Left colon (tissue), 2 donors: ENCODE data around the gene ATP9A. TPM values are rescaled to one million over a fixed set of nuclear protein-coding genes. Genes with fewer than 3 reads are reported as not detected.
"Not testable (repeated sequence)": the region's sequence is repeated elsewhere in the genome, so short reads cannot be mapped to it uniquely, and the experiment has no call there.

Source experiments
- ATAC-seq: fragments of 200-7000 bp; cut with Tn5 transposase; one replicate; pipeline ENCODE4 v1.9.1; 2020; ENCODE audit warnings: mild to moderate bottlenecking, moderate library complexity
- DNase-seq, 2 donors: peaks; one replicate each; pipeline ENCODE4 v3.0.0-alpha.2; 2020
- intact Hi-C, 2 donors: fragments of 100-400 bp; cut with DNase I in 1 of 2; cut with micrococcal nuclease in 1 of 2; formaldehyde crosslinking; loops; one replicate each; pipeline versions ENCODE4 v1.11.2 to v1.14.0; 2022; cut with DNase I, micrococcal nuclease
- total RNA-seq, 2 donors: library from RNA; stranded (reverse); fragmentation: NEBNext Ultra II Directional; extraction: Animal tissue kit (Norgen Biotek cat#: 25700); gene quantifications; one replicate each; pipeline ENCODE4 v1.2.1, GENCODE V29; 2021
- donor health status: DM: no; HTN: no; CAD: no.
- donor health status: DM: yes; HTN: yes; CAD: no.

Gene ATP9A
- total RNA-seq, 2 donors from 2014 or later, result 66.8 to 90.1 TPM

- DNase-seq, ATAC-seq, intact Hi-C loops: not testable (repeated sequence)
Measured at GRCh38 chr20:51643810-51644209, 124.4 kb downstream of the ATP9A start.

- intact Hi-C loops, result no loop called here
- no peak for DNase-seq
- ATAC-seq, result no peak
Measured at GRCh38 chr20:51643390-51643789, 124.8 kb downstream of the ATP9A start.

DNA sequence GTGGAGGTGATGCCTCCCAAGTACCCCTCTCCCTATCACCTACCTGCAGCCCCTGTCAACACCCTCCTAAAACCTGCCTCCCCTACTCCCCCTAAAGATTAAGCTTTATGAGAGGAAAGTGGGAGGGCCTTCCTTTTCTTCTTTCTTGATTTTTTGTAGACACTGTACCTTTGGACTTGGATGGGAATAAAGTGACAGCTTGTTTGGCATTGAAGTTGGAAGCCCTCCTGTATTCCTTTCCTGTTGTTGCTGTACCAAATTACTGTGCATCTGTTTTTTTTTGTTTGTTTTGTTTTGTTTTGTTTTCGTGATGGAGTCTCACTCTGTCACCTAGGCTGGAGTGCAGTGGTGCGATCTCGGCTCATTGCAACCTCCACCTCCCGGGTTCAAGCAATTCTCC lies 126.3 kb downstream of the ATP9A start:
- ATAC-seq (no peak), DNase-seq (no peak)
- intact Hi-C loops, result no loop called here

- DNase-seq, result no peak
- intact Hi-C loops, result no loop called here
- ATAC-seq, result no peak
Measured at GRCh38 chr20:51640743-51641142, 127.4 kb downstream of the ATP9A start.

DNA sequence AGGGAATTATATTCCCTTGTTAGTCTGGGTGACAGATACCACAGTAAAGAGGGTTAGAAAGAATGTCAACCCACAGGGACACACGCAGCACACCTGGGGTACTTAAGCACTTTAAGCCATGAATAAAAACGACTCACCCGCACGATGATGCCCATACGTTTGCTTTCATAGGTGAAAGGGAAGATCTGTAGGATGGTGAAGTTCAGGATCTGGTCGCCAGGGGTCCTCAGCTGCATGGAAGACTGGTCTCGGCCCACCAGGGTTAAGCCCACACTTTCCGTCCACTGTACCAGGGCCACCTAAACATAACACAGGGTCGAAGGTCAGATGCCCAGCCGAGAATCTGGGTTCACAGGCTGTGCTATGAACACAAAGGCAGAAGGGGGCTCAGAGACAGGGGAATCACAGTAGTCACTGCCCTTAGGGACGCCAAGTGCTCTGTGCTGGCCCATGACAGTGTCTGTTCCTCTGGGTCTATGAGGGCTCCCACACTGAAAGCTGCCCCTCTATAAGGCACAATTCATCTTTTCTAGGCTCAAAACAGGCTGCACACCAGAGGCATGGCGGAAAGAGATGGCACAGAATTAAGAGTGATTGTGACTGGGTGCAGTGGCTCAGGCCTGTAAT lies 128.9 kb downstream of the ATP9A start:
- intact Hi-C loops, result loop anchor here in 1 of 2 donors (10.0 kb wide), 1 partner anchor 445 kb away; no protein-coding TSS in a partner anchor
- ATAC-seq (peak; percentile 70), DNase-seq (peak; percentile 38 to 74)

DNA sequence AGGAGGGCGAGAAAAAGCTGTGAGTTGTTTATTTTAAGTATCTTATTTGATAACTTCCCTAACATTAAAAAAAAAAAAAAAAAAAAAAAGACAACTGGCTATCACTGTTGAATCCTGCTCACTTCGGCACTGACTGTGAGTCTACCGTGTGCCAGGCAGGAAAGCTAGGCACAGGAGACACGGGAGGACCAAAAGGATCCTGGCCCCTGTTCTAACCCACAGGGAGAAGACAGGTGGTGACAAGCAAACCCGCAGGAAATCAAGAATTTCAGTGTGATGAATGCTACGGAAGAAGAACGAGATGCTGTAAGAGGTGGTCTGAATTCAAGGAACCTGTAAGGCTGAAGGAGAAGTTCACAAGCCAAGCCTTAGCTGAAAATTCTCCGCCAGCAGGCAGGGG lies 130.9 kb downstream of the ATP9A start:
- intact Hi-C loops, result loop anchor here in 1 of 2 donors (10.0 kb wide), 1 partner anchor 448 kb away; no protein-coding TSS in a partner anchor
- DNase-seq (no peak), ATAC-seq (no peak)

DNA sequence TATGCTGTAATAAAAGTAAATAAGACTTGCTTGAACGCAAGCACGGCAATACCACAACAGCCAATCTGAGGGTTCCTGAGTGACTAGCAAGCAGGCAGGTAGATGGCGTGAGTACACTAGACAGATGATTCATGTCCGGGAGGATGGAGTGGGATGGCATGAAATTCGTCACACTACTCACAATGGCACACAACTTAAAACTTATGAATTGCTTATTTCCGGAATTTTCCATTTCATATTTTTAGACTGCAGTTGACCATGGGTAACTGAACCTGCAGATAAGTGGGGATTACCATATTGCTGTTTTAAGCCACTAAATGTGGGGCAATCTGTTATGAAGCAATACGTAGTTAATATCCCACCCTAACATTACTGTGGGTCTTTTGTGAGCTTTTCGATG lies 132.1 kb downstream of the ATP9A start:
- DNase-seq (no peak), ATAC-seq (no peak)
- intact Hi-C loops, result loop anchor here in 1 of 2 donors (10.0 kb wide), 1 partner anchor 449 kb away; no protein-coding TSS in a partner anchor

DNA sequence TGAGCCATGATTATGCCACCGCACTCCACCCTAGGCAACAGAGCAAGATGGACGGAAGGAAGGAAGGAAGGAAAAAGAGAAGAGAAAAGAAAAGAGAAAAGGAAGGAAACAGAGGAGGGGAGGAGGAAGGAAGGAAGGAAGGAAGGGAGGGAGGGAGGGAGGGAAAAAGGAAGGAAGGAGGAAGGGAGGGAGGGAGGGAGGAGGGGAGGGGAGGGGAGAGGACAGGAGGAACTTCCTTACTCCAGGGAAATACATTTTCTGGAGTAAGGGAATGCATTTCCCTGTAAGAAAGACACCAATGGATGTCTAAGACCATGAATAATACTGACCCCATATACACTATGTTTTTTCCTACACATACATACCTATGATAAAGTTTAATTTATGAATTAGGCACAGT lies 132.5 kb downstream of the ATP9A start:
- intact Hi-C loops, result loop anchor here in 1 of 2 donors (10.0 kb wide), 1 partner anchor 449 kb away; no protein-coding TSS in a partner anchor
- DNase-seq, result no peak
- ATAC-seq, result no peak

DNA sequence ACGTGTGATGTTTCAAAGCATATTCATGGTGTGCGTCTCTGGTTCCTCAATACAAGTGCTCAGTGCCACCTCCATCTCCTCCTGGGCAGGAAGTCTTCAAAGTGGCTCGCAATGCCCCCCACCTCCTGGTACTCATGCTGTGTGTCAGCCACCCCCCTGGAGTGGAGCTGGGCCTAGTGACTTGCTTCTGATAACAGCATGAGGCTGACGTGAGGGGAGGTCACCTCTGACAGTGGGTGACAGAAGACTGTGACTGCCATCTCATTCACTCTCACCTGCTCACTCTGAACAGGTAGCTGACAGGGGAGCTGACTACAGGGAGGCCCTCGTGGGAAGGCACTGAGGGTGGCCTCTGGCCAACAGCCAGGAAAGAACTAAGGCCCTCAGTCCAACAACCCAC lies 133.3 kb downstream of the ATP9A start:
- intact Hi-C loops, result loop anchor here in 1 of 2 donors (10.0 kb wide), 1 partner anchor 450 kb away; no protein-coding TSS in a partner anchor
- no peak for DNase-seq
- no peak for ATAC-seq

DNA sequence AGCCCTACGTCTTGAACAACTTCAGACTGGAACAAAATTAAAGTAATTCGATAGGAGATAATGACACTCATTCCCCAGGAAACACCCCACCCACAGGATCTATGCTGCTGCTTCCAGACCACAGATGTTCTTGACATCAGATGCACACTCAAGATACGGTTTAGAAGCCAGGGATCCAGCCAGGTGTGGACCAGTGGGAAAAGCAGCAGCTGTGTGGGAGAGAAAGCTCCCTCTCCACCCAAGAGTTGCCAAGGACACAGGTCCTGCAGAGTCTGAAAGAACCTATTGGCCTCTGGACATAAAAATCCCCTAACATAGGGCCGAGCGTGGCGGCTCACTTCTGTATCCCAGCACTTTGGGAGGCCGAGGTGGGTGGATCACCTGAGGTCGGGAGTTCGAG lies 133.9 kb downstream of the ATP9A start:
- ATAC-seq (no peak), DNase-seq (no peak)
- intact Hi-C loops, result loop anchor here in 1 of 2 donors (10.0 kb wide), 1 partner anchor 451 kb away; no protein-coding TSS in a partner anchor

DNA sequence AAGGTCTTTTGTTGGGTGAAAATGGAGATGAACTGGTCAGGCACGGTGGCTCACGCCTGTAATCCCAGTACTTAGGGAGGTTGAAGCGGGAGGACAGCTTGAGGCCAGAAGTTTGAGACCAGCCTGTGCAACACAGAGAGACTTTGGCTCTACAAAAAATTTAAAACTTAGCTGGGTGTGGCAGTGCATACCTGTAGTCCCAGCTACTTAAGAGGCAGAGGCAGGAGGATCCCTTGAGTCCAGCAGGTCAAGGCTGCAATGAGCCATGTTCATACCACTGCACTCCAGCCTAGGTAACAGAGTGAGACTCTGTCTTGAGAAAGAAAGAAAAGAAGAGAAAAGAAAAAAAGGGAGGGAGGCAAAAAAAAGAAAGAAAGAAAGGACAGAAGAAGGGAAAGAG lies 134.8 kb downstream of the ATP9A start:
- ATAC-seq (no peak), DNase-seq (no peak)
- intact Hi-C loops, result loop anchor here in 1 of 2 donors (10.0 kb wide), 1 partner anchor 451 kb away; no protein-coding TSS in a partner anchor

GRCh38 chr20:51631953-51632352 lies 136.2 kb downstream of the ATP9A start:
- ATAC-seq (no peak), DNase-seq (no peak)
- intact Hi-C loops, result loop anchor here in 1 of 2 donors (10.0 kb wide), 1 partner anchor 453 kb away; no protein-coding TSS in a partner anchor

DNA sequence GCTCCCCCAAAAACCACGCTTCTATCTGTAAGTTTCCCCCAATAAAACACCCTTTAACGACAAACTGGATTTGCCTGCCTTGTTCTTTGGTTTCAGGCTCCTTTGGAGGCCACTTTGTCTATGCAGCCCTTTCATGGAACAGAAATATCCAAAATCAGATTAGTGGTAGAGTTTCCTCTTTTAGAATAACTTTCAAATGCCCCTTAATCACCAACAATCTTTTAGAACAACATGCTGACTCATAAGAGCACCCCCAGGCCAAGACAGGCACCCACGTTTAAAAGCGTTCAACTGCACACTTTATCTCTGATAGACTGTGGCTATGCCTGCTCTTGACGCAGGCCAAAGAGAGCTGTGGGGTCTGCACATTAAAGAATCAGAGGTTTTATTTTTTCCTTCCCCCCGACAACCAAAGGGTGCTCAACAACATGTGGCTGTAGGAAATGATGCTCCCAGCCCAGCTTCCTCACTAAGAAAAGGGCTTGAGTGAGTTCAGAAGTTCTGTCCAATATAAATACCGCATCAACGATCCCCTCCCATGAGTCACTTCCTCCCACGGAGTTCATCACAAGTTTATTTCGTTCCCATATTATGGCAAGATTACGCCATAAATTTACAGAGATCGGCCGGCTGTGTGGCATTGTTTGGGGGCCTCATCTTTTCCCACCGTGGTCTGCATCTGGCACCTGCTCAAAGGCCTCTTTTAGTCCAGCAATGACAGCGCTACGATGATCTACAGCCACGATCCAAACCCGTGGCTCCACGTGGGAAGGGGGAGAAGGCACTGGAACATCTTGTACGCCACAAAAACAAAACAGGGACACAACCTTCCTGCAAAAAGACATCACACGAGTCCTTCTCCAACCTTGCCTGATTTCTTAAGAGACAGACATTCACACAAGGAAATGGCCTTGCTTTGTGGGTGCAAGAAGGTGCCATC lies 136.9 kb downstream of the ATP9A start:
- peak; percentile 18 for ATAC-seq
- intact Hi-C loops, result loop anchor here in 1 of 2 donors (10.0 kb wide), 1 partner anchor 454 kb away; no protein-coding TSS in a partner anchor
- DNase-seq, result peak; percentile 11 to 39

DNA sequence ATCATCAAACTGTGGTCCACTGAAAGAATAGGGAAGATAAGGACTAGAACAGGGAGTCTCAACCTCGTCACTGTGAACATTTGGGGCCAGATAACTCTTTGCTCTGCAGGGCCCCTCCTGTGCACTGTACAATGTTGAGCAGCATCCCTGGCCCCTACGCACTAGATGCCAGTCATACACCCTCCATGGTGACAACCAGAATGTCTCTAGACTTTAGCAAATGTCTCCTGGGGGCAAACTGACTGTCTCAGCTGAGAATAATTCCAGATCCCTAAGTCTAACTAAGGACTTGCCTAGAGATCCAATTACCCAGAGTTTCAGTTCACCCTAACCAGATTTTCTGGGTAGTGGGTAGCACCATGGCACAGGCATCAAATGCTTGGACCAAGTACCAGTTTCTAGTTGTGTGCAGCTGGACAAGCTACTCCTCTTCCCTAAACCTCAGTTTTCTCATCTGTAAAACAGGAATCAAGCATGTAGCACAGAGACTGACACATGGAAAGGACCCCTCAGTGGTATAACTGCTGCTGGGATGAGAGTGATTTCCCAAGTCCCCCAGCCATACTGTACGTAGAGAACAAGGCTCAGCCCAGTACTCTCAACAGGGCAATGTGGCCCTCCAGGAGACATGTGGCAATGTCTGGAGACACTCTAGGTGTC lies 138.7 kb downstream of the ATP9A start:
- DNase-seq, result no peak
- intact Hi-C loops, result loop anchor here in 1 of 2 donors (10.0 kb wide), 1 partner anchor 455 kb away; no protein-coding TSS in a partner anchor
- no peak for ATAC-seq

GRCh38 chr20:51628533-51629398 lies 139.4 kb downstream of the ATP9A start:
- DNase-seq, result no peak
- intact Hi-C loops, result no loop called here
- ATAC-seq, result no peak

DNA sequence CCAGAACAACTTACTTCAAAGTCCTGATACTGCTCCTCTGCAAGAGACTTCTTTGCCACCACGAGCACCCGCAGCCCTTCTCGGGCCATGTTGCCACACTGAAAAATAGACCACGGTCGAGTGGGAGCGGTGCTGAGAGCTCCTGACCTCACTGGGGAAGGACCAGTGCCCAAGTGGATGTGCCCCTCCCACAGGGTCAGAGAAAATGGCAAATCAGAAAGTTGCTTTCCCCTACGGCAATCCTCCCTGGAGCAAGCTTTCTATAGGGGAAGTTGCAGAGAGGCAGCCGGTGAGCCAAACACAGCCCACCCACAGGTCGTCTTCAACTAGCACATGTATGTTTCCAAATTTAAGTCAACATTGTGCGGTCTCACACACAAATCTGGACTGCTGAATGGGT lies 140.6 kb downstream of the ATP9A start:
- intact Hi-C loops, result no loop called here
- no peak for DNase-seq
- no peak for ATAC-seq

GRCh38 chr20:51625105-51625504 lies 143.1 kb downstream of the ATP9A start:
- no peak for ATAC-seq
- intact Hi-C loops, result no loop called here

GRCh38 chr20:51624157-51624731 lies 143.9 kb downstream of the ATP9A start:
- intact Hi-C loops, result no loop called here
- DNase-seq (peak in 1 of 2 donors; percentile 70), ATAC-seq (peak; percentile 51)

More at GRCh38 chr20:51625105-51625504, 143.1 kb downstream of the ATP9A start:
- no peak for DNase-seq
